SK-N-SH treated with all-trans-retinoic acid at 6 μM for 48 hours (cell line): ENCODE measurements around the gene MYPN.

Source experiments
- ARNTL ChIP-seq: fragments of 450-650 bp; formaldehyde crosslinking; IDR thresholded peaks from 2 replicates; pipeline ENCODE4 v1.5.0; 2020; ENCODE audit warnings: low read depth, mild to moderate bottlenecking, moderate library complexity, borderline replicate concordance
- CREB5 ChIP-seq: fragments of 250-450 bp; sonication (Bioruptor Pico); IDR thresholded peaks from 2 replicates; pipeline ENCODE4 v1.5.1; 2020; ENCODE audit warnings: low read depth, mild to moderate bottlenecking, moderate library complexity
- ISL1 ChIP-seq: fragments of 250-450 bp; sonication (Bioruptor Pico); IDR thresholded peaks from 2 replicates; pipeline ENCODE4 v2.1.2; 2022; ENCODE audit warnings: mild to moderate bottlenecking, moderate library complexity
- POU6F1 ChIP-seq: fragments of 250-450 bp; sonication (Bioruptor Pico); IDR thresholded peaks from 2 replicates; pipeline ENCODE4 v1.8.0; 2021; ENCODE audit warnings: low read depth, mild to moderate bottlenecking, moderate library complexity, borderline replicate concordance
- ZFP3 ChIP-seq: fragments of 250-450 bp; sonication (Bioruptor Pico); IDR thresholded peaks from 2 replicates; pipeline ENCODE4 v1.5.0; 2020; ENCODE audit warnings: mild to moderate bottlenecking, moderate library complexity
- ZFP30 ChIP-seq: fragments of 450-650 bp; formaldehyde crosslinking; IDR thresholded peaks from 2 replicates; pipeline ENCODE4 v1.5.0; 2022; ENCODE audit warnings: mild to moderate bottlenecking, moderate library complexity
- TF ChIP-seq, protein P1 (sequence below): fragments of 250-450 bp; sonication (Bioruptor Pico); IDR thresholded peaks from 2 replicates; pipeline ENCODE4 v1.8.0; 2020; ENCODE audit warnings: mild to moderate bottlenecking, moderate library complexity, borderline replicate concordance

GRCh38 chr10:68077026-68077425 is 32.3 kb upstream of the MYPN start:
- TF ChIP-seq ARNTL (CRISPR knock-in tag): no peak
- TF ChIP-seq ZFP30 (CRISPR knock-in tag): no peak
- TF ChIP-seq ISL1: no peak
- TF ChIP-seq, protein P1, sequence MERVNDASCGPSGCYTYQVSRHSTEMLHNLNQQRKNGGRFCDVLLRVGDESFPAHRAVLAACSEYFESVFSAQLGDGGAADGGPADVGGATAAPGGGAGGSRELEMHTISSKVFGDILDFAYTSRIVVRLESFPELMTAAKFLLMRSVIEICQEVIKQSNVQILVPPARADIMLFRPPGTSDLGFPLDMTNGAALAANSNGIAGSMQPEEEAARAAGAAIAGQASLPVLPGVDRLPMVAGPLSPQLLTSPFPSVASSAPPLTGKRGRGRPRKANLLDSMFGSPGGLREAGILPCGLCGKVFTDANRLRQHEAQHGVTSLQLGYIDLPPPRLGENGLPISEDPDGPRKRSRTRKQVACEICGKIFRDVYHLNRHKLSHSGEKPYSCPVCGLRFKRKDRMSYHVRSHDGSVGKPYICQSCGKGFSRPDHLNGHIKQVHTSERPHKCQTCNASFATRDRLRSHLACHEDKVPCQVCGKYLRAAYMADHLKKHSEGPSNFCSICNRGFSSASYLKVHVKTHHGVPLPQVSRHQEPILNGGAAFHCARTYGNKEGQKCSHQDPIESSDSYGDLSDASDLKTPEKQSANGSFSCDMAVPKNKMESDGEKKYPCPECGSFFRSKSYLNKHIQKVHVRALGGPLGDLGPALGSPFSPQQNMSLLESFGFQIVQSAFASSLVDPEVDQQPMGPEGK (CRISPR knock-in tag): no peak
- TF ChIP-seq CREB5 (CRISPR knock-in tag): no peak
- TF ChIP-seq POU6F1 (CRISPR knock-in tag): no peak
- no peak for TF ChIP-seq ZFP3
